NCI-H82 treated with DMSO at 0.1 percent for 48 hours (cell line): Measurements from ENCODE around the gene OTULINL.
"Not testable (repeated sequence)": the region's sequence is repeated elsewhere in the genome, so short reads cannot be mapped to it uniquely, and the experiment has no call there.

Experiments
- DNase-seq: peaks from one replicate; lab custom pipeline; 2025; ENCODE audit not compliant: unreplicated experiment; lab: John Stamatoyannopoulos, UW

Gene OTULINL

DNA sequence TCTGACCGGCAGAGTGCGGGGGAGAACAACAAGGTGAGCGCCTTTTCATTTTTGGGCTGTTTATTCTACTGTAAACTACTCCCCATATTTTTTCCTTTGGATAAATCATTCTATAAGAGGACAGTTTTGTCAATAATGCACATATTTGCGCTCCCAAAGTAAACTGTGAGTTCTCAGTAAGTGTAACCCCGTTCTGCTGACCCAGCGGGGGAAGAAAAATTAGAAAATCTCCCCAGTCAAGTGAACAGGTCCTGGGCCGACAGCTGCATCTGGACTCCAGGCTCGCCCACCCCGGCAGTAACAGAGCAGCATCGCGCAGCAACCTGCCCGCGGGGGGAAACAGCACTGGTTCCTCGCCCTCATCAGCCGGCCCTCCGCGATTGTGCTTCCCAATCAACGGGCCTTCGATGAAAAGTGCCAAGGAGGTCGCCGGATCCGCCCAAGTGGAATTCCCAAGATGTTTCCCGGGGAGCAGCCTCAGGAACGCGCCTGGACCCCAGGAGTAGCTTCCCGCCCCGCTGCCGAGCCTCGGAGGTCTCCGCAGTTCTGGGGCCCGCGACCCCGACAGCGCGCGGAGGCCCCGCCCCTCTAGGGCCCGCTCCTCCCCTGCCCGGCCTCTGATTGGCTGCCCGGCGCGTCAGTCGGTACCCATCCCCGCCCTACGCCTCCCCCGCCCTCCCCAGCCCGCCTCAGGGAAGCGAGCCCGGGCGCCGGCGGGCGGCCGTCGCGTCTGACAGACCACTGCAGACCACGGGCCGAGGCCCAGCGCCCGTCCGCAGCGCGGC, at the start of gene OTULINL:
Gene OTULINL (plus strand): TSS at position 687 of the 785 bp plus-strand sequence. CDS start 103 bp downstream, outside the sequence.
- peak; percentile 43 for DNase-seq

DNA sequence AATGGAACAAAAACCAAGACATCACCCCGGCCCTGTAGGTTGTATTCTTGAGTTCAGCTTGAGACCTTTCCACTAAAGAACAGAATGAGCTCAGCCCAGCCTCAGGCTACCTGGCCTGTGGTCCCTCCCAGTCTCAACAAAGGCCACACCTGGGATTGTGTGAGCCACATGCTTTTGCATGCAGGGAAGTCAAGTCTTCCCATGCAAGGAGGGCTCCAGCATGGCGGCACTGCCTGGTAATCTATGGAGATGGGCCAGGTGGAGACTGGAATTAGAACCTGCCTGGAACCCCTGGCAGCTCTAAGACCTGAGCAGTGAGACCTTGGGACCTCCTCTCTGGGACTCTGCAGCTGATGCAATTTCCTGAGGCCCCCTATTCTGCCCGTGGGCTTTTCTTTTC, 49.4 kb upstream of the OTULINL start:
- DNase-seq, result no peak

DNA sequence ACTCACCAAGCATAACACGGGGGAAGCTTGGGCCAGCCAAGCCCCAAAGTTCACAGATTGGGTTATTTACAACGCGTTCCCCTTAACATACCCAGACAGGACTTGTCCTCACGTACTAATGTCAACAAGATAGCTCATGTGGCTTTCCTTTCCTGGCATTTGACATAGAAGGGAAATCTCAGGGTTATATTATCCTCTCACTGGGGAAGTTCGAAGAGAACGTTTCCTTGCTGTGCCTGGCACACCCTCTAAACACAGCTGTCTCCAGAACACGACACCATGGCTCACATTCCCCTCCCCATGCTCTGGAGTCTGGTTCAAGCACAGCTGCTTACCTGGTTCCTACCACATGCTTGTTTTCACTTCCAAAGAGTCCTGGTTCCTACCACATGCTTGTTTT, 46.8 kb upstream of the OTULINL start:
- DNase-seq, result no peak

DNA sequence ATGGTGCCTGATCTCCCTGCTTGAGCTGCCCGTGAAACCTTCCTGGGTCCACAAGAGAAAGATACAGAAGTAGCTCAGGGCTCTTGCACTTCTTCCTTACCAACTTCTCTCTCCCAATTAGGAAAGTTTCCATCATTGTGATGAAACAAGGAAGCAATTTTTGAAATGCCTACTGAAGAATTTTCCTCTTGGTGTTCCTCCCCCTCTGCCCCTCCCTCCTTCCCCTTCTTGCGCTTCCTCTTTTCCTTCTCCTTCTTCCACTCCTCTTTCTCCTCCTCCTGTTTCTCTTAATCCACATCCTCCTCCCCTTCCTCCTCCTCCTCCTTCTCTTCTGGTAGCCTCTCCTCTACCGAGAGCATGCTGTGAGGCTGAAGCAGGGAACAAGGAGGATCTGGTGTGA, 36.3 kb upstream of the OTULINL start:
- DNase-seq, result no peak

DNA sequence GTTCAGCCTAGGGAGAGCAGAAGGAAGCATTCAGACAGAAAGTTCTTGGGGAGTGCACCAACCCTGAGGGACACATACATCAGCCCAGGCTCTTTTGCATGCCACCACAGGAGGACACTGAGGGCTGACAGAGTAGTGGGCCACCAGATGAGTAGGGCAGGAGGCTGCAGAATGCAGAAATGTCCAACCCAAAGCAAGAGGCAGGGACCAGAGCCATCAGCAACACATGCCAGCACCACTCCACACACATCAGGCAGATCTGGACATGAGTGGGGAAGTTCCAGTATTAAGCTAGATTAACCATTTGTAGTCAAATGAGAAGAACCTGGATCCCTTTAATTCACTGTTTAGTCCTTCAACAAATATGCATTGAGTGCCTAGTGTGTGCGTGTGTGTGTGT, 35.7 kb upstream of the OTULINL start:
- DNase-seq, result no peak

DNA sequence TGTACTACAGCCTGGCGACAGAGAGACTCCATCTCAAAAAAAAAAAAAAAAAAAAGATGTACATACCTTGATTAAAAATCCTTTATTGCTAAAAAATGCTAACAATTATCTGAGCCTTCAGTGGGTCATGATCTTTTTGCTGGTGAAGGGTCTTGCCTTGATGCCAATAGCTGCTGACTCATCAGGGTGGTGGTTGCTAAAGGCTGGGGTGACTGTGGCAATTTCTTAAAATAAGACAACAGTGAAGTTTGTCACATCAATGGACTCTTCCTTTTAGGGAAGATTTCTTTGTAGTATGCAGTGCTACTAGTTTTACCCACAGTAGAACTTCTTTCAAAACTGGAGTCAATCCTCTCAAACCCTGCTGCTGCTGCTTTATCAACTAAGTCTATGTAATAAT, 33.9 kb upstream of the OTULINL start:
- DNase-seq, result no peak

DNA sequence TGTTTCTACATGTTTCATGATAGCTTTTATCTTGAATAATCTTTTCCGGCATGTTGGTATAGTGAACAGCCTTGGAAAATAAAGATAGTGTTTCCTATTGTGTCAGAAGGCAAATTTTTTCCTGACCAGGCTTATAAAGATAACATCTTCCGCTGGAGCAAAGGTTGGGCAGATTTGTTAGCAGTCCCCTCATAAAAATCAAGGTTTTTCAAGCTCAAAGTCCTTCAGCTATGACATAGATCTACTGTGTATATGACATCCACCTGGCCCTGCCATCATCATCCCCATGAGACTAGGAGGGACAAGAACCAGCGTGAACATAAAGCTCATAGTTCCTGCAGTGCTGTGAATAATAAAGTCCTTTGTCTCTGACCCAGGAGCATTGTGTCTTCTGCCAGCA, 30.4 kb upstream of the OTULINL start:
- no peak for DNase-seq

DNA sequence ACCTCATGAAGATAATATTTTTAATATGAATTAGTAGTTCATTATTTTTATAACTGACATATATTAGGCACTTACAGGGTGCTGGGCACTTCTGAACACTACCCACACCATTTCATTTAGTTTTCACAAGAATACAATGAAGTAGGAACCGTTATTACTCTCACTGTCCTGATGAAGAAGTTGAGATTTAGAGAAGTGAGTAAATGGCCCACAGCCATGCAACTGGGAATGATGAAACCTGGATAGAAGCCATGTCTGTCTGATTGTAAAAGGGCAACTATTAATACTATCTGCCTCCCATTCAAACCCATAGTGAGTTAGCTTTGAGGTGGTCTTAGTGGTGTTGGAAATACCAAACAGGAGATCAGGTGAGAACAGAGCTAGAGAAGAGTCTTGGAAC, 29.6 kb upstream of the OTULINL start:
- no peak for DNase-seq

DNA sequence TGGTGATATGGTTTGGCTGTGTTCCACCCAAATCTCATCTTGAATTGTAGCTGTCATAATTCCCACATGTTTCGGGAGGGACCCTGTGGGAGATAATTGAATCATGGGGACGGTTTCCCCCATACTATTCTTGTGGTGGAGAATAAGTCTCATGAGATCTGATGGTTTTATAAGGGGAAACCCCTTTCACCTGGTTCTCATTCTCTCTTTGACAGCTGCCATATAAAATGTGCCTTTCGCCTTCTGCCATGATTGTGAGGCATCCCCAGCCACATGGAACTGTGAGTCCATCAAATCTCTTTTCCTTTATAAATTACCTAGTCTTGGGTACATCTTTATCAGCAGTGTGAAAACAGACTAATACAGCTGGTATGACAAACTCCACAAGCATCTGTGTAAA, 27.3 kb upstream of the OTULINL start:
- not testable (repeated sequence) for DNase-seq

DNA sequence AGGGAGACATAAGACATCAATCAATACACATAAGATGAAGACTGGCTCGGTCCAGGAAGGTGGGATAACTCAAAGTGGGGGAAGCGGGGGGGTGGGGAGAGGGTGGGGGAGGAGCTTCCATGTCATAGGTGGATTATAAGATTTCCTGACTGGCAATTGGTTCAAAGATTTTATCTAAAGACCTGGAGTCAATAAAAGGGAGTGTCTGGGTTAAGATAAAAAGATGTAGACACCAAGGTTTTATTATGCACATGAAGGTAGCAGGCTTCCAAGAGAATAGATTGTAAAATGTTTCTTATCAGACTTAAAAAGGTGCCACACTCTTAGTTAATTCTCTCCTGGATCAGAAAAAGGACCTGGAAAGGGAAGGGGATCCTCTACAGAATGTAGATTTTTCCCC, 25.6 kb upstream of the OTULINL start:
- DNase-seq, result no peak

DNA sequence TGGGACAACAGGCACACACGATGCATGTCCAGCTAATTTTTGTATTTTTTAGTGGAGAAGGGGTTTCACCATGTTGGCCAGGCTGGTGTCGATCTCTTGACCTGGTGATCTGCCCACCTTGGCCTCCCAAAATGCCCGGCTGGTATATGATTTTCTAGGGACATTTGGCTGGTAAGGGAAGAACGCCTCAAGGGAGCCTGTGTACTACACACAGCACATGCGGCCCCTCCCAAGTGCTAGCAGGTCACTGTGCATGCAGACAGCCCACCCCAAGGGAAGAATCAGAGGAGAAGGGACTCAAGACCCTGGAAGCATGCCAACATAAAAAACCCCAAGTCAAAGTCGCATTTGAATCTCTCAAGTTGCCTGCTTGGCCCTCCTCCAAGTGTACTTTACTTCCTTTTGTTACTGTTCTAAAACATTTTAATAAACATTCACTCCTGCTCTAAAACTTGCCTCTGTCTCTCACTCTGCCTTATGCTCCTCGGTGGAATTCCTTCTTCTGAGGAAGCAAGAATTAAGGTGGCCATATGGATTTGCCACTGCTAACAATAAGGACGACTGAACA, 24.3 kb upstream of the OTULINL start:
- peak; percentile 44 for DNase-seq

DNA sequence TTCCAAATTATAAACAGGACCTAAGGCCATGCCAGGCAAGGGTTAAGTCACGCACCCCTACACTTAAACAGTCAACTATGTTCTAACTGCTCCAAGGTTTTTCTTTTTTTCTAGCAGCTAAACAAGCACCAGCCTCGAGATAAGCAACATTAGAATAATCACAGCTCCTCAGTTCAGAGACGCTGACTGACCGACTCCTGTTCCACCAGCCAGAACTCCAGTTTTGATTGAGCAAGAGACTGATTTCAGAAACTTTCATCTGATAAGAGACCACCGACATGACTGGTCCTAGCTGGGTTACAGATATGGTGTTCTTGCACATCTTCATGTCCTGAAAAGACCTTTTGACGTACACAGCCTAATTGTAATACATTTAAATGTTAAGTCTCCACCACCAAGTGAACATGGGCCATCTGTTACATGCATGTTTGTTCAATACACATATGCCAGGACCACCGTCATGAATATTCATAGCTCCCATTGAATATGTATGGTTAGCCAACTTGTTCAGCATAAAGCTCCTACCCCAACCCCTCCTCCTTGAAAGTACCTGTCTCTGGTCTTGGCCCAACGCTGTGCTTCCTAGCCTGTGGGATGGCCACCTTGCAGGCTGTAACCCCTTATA, 23.7 kb upstream of the OTULINL start:
- DNase-seq, result no peak

DNA sequence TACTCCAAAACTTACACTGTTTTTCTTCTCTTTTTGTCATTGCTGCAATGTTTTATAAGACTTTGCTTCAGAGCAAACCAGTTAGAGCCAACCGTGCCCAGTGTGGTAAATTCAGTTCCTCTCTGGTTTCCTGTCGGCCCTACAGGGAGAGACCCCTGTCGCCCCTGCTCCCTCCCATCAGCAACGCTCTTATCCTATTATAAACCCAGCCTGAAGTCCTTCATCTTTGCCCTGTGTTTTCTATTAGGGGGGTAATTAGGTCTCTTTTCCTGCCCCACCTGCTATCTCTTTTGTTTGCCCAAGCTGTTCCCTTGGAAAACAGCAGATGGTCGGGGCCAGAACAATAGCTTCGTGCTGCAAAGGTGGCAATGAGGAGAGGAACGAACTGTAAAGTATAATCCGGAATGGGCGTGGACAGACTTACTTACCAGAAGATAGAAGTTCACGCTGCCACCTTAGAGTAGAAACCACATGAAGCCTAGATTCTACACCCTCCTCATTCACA, 21.4 kb upstream of the OTULINL start:
- DNase-seq, result peak; percentile 93

DNA sequence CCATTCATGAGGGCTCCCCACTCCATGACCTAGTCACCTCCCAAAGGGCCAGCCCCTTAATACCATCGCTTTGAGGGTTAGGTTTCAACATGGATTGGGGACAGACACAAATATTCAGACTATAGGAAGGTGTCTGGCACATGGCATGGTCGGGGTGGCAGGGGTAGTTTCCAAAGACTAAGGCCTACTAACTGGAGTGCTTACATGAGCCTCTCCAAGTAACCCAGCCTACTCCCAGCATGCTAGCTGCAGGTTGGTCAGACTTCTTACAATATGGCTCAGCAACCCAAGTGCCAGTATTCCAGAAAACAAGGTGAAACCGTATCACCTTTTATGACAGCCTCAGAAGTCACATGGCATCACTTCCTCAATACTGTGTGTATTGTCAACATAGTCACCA, 19.9 kb upstream of the OTULINL start:
- no peak for DNase-seq

DNA sequence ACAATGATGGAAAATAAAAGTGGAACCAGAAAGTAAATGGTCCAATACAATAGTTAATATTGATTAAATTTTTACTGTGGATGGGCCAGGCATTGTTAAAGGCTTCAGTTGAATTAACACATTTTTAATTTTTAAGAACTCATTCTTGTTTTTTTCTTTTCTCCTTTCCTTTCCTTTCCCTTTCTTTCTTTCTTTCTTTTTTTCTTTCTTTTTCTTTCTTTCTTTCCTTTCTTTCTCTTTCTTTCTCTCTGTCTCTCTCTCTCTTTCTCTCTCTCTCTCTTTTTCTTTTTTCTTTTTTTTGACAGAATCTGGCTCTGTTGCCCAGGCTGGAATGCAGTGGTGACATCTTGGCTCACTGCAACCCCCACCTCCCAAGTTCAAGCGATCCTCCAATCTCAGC, 13.3 kb upstream of the OTULINL start:
- no peak for DNase-seq

DNA sequence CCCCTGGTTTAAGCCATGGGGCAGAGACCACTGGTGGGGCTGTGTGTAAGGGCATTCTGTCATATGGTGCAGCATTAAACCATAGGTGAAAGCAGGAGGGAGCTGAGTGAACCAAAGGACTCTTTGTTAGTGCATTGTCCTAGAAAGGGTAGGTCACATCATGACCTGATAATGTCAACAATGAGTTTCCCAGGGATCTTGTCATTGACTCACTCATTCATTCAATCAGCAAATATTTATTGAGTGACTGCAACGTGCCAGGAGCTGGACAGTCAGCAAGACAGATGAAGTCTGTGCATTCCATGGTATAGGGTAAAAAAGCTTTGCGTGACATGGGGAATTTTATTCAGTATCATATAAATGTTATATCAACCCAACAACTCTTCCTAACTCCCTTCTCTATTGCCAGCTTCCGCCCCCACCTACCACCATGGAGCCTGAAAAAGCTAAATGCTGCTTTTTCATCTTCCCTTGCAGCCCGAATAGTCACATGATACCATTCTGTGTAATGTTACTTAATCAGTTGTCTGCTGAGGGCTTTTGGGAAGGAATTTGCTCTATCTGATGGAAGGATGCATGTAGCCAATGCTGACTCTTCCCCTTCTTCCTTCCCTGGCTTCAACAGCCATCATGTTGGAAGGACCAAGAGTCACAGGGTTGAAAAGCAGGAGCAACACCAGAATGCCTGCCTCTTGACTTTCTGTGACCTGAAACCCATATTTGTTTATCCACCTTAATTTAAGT, 11.5 kb upstream of the OTULINL start:
- no peak for DNase-seq

DNA sequence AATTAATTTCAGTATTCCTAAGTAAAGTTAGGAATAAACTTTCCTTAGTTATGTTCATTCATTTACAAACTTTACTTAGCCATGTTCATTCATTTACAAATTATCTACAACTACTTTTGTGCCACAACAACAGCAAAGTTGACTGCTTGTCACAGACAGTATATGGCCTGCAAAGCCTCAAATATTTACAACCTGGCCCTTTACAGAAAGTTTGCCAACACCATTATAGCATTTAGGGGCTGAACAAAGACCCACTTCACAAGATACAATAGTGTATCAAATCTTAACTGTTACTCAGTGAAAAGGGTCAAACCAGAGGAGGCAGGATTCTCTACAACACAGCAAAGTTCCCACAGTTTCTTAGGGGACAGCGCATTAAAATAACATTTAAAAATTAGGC, 9.7 kb upstream of the OTULINL start:
- DNase-seq, result no peak

DNA sequence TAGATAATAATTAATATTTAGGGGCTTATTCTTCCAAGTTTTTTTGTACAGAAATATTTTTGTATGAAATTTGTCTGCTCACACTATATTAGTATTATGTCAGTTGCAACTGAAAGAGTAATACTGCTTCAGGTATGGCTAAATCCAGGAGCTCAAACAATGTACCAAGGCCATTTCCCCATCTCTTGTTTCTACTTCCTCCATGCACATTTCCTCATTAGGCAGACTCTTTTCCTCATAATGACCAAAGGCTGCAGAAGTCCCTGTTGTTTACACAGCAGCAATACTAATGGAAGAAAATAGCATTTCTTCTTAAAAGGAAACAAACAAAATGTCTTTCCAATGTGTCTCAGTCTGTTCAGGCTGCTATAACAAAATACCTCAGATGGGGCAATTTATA, 9.2 kb upstream of the OTULINL start:
- no peak for DNase-seq

DNA sequence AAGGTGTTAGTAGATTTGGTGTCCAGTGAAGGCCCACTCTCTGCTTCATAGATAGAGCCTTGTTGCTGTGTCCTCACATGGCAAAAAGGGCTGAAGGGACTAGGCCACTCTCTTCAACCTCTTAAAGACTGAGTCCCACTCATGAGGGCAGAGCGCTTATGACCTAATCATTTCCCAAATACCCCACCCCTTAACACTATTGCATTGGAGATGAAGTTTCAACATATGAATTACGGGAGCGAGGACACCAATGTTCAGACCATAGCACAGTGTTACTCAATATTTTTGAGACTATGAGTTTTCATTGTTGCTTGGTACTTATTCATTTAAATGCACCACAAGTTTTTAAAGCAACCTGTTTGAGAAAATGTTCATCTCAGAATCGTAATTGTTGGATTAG, 8.8 kb upstream of the OTULINL start:
- no peak for DNase-seq

DNA sequence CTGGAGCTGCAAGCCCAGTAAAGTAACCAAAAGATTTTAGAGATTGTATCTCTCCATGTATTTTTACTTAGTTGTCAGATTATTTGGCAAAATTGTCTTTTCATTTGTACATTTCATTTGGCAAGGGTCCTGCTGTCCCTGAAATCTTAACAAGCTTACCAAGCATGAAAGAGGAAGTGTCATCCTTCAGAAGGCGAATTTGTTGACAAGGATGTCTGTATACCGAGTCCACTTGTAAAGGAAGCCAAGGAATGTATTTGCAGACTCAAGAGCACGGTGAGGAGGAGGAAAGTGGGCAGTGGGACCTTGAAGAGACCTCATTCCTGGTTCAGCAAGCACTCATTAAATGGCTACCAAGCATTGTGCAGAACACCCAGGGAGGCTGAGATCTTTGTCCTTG, 7.5 kb upstream of the OTULINL start:
- no peak for DNase-seq

DNA sequence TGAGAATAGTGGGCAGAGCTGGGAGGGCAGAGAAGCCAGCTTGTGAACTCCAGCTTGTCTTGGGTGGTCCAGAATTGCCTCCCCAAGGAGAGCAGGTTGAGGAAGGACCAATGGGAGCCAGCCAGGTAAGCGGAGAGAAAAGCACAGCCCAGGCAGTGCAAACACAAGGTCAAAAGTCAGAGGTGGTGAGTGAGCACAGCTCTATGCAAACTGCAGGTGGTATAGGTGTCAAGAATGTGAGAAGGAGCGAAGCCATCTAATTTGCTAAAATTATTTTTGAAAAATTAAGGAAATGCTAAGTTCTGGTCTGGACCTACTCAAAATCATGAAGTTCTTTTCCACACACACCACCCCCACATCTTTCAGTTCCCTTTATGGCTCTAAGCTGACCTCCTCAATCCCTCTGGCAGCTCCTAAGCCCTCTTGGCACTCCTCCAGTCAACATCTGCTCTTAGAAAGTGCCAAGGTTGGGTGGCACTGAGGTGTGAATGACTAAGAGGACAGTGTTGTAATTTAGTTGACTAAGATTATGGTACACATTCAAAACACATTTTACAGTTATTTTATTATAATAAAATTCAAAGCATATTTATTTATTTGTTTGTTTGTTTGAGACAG, 6.6 kb upstream of the OTULINL start:
- DNase-seq, result peak; percentile 76
